K562 (cell line): ENCODE results near the gene GMEB2. TPM values are rescaled to one million over a fixed set of nuclear protein-coding genes. Genes with fewer than 3 reads are reported as not detected.

Experiments
- ATAC-seq: fragments of 200-7000 bp; cut with Tn5 transposase; 3 replicates; pipeline ENCODE4 v1.9.1; 2020; ENCODE audit warnings: moderate library complexity
- BruUV-seq: library from RNA; stranded (reverse); fragments of 400-500 nt; replicated peaks from 2 replicates; lab custom pipeline; 2021; lab: Mats Ljungman, UMichigan
- CTCF ChIA-PET: fragments of 300-600 bp; formaldehyde crosslinking; extraction: SDS; loops from one replicate; lab custom pipeline; 2021; ENCODE audit warnings: low intra/inter-chr PET ratio; lab: Yijun Ruan, JAX
- POLR2A ChIA-PET: fragments of 300-600, 350-650 bp; sonication (Branson Sonifier 250); formaldehyde crosslinking; extraction: SDS; loops from one replicate; lab custom pipeline; 2021; ENCODE audit warnings: antibody characterized with exemption, inconsistent platforms; lab: Yijun Ruan, JAX
- DNase-seq, 4 experiments: peaks; one replicate each; pipeline versions ENCODE4 v3.0.0 to v3.0.0-alpha.2; 2011 to 2018; ENCODE audit warnings: low spot score in 3 of 4, mixed read lengths in 3 of 4; ENCODE audit errors: extremely low read depth in 1 of 4
- FAIRE-seq: peaks from 2 replicates; lab custom pipeline; 2011; peaks lifted over from hg19 to GRCh38; lab: Jason Lieb, UNC
- H2AFZ ChIP-seq: 2 replicates; pipeline ENCODE4 v1.6.0; 2011; ENCODE audit warnings: low read depth, low read length, control low read depth, inconsistent platforms
- H3K27ac ChIP-seq: fragments of 200-600 bp; 3 replicates; pipeline ENCODE4 v1.8.0; 2011; ENCODE audit warnings: low read depth, mild to moderate bottlenecking, control low read depth, inconsistent platforms, low read length, moderate library complexity, mixed read lengths; ENCODE audit errors: extremely low read depth
- H3K27me3 ChIP-seq, 2 experiments: fragments of 300-600 bp in 1 of 2; 2 replicates in 1 of 2; 3 replicates in 1 of 2; pipeline versions ENCODE4 v1.6.0 to v1.8.0; 2011; ENCODE audit warnings: inconsistent platforms in 2 of 2, low read length in 2 of 2, mild to moderate bottlenecking in 1 of 2, mixed read lengths in 1 of 2, moderate library complexity in 1 of 2; ENCODE audit not compliant: control insufficient read depth in 2 of 2, insufficient read depth in 2 of 2
- H3K36me3 ChIP-seq: fragments of 300-600 bp; 3 replicates; pipeline ENCODE4 v1.8.0; 2011; ENCODE audit warnings: mild to moderate bottlenecking, low read length, inconsistent platforms; ENCODE audit not compliant: control insufficient read depth, insufficient read depth
- H3K4me1 ChIP-seq, 2 experiments: fragments of 200-600 bp in 1 of 2; replicated peaks in 1 of 2; 2 replicates in 1 of 2; 3 replicates in 1 of 2; pipeline versions ENCODE4 v1.5.1 to v1.8.0; 2011; ENCODE audit warnings: inconsistent platforms in 2 of 2, low read length in 2 of 2, mild to moderate bottlenecking in 1 of 2, mixed read lengths in 1 of 2, moderate library complexity in 1 of 2; ENCODE audit not compliant: control insufficient read depth in 2 of 2, insufficient read depth in 2 of 2
- H3K4me2 ChIP-seq: 2 replicates; pipeline ENCODE4 v1.6.1; 2011; ENCODE audit warnings: low read length, control low read depth, inconsistent platforms, mixed read lengths; ENCODE audit not compliant: insufficient read depth
- H3K4me3 ChIP-seq: fragments of 200-600 bp; sonication (generic), shearing (Covaris generic); 2 replicates; pipeline ENCODE4 v1.5.1; 2016; ENCODE audit warnings: control low read depth, inconsistent platforms
- H3K79me2 ChIP-seq: fragments of 200-600 bp; 3 replicates; pipeline ENCODE4 v1.8.0; 2011; ENCODE audit warnings: low read length, inconsistent platforms; ENCODE audit not compliant: control insufficient read depth, insufficient read depth
- H3K9ac ChIP-seq, 2 experiments: 2 replicates each; pipeline versions ENCODE4 v1.6.0 to v1.6.1; 2011; ENCODE audit warnings: low read depth in 2 of 2, low read length in 2 of 2, control low read depth in 1 of 2, inconsistent platforms in 1 of 2, mild to moderate bottlenecking in 1 of 2, mixed read lengths in 1 of 2; ENCODE audit not compliant: insufficient read depth in 1 of 2
- H3K9me1 ChIP-seq: one replicate; pipeline ENCODE4 v1.6.0; 2011; ENCODE audit warnings: inconsistent platforms, mild to moderate bottlenecking, low read length, moderate library complexity; ENCODE audit not compliant: control insufficient read depth, insufficient read depth
- H3K9me3 ChIP-seq: replicated peaks from 2 replicates; pipeline ENCODE4 v1.5.1; 2011; ENCODE audit warnings: low read depth, low read length, inconsistent platforms; ENCODE audit not compliant: control insufficient read depth, insufficient read depth
- H4K20me1 ChIP-seq: replicated peaks from 2 replicates; pipeline ENCODE4 v1.6.1; 2011; ENCODE audit warnings: low read length, inconsistent platforms, mixed read lengths; ENCODE audit not compliant: control insufficient read depth, insufficient read depth
- CTBP1 ChIP-seq: fragments of 450-650 bp; IDR thresholded peaks from 2 replicates; pipeline ENCODE4 v1.6.1; 2016; ENCODE audit warnings: borderline replicate concordance
- ETV6 ChIP-seq, 3 experiments: fragments of 150-350 bp in 1 of 3; sonication (generic) in 1 of 3; formaldehyde crosslinking in 1 of 3; IDR thresholded peaks; 2 replicates each; pipeline versions ENCODE4 v1.6.1 to v1.8.0; 2014 to 2022; ENCODE audit warnings: borderline replicate concordance in 2 of 3, low read depth in 2 of 3, antibody characterized with exemption in 1 of 3, low read length in 1 of 3, mild to moderate bottlenecking in 1 of 3, missing genetic modification reagents in 1 of 3
- MEF2D ChIP-seq: conservative IDR thresholded peaks from 2 replicates; pipeline ENCODE4 v1.6.1; 2016; ENCODE audit warnings: low read depth, missing genetic modification characterization, missing compliant biosample characterization
- NCOR1 ChIP-seq: fragments of 450-650 bp; IDR thresholded peaks from 2 replicates; pipeline ENCODE4 v1.6.1; 2016; ENCODE audit warnings: mild to moderate bottlenecking, moderate library complexity
- POLR2G ChIP-seq: fragments of 200-400 bp; formaldehyde crosslinking; IDR thresholded peaks from 2 replicates; pipeline ENCODE4 v1.6.1; 2017; ENCODE audit warnings: low read depth, mild to moderate bottlenecking, antibody characterized with exemption, low read length, moderate library complexity
- WGBS: fragments of 100-300 bp; shearing (Covaris generic); methylation state at CpG from one replicate; pipeline ENCODE4 v1.1.6; 2016; ENCODE audit warnings: low coverage, mixed read lengths; ENCODE audit not compliant: insufficient coverage; ENCODE audit errors: missing lambda C conversion rate; 5-methylcytosine and 5-hydroxymethylcytosine counted together
- in situ Hi-C: fragments of 300-500 bp; cut with MboI; formaldehyde crosslinking; loops from 4 replicates; pipeline ENCODE4 v1.15.0; 2018; ENCODE audit warnings: inconsistent platforms, mixed read lengths
- intact Hi-C: fragments of 100-400 bp; cut with micrococcal nuclease; formaldehyde crosslinking; loops from 2 replicates; pipeline ENCODE4 v1.14.2; 2022
- polyA plus RNA-seq, 8 experiments: library from polyadenylated mRNA; depleted of rRNA in 4 of 8; stranded (reverse) in 5 of 8; unstranded in 3 of 8; fragments of >200 nt; fragmentation: Nextera tagmentation in 2 of 8; fragmentation: Illumina TruSeq in 1 of 8; extraction: Ambion mirVana in 2 of 8; extraction: Trizol in 1 of 8; gene quantifications; 2 replicates each; pipeline versions ENCODE4 v1.2.1 to v1.2.3, GENCODE V29; 2011 to 2014; ENCODE audit warnings: inconsistent platforms in 1 of 8, missing spikeins in 1 of 8
- total RNA-seq, 7 experiments: library from RNA; depleted of rRNA in 6 of 7; stranded (reverse); fragments of >200 nt in 6 of 7; fragmentation: Illumina TruSeq in 2 of 7; extraction: Trizol in 2 of 7; gene quantifications; 2 replicates each; pipeline versions ENCODE4 v1.2.1 to v1.2.3, GENCODE V29; 2011 to 2021; ENCODE audit warnings: low replicate concordance in 1 of 7
- TF ChIP-seq, protein P1 (sequence below): fragments of 250-450 bp; sonication (Bioruptor Pico); IDR thresholded peaks from 2 replicates; pipeline ENCODE4 v1.4.0; 2020; ENCODE audit warnings: borderline replicate concordance
- TF ChIP-seq, protein P2 (sequence below): sonication (generic); formaldehyde crosslinking; IDR thresholded peaks from 2 replicates; pipeline ENCODE4 v1.8.1; 2023; ENCODE audit warnings: mild to moderate bottlenecking, missing genetic modification reagents

The GMEB2 gene
- total and polyA plus RNA-seq, 9 of the 15 experiments (the other 6 are each of a cell fraction or from before 2014, with no cell fraction given): 0.03 to 13.9 (median 6.3) TPM

- TF ChIP-seq, protein P1, sequence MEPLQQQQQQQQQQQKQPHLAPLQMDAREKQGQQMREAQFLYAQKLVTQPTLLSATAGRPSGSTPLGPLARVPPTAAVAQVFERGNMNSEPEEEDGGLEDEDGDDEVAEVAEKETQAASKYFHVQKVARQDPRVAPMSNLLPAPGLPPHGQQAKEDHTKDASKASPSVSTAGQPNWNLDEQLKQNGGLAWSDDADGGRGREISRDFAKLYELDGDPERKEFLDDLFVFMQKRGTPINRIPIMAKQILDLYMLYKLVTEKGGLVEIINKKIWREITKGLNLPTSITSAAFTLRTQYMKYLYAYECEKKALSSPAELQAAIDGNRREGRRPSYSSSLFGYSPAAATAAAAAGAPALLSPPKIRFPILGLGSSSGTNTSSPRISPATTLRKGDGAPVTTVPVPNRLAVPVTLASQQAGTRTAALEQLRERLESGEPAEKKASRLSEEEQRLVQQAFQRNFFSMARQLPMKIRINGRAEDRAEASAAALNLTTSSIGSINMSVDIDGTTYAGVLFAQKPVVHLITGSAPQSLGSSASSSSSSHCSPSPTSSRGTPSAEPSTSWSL (CRISPR knock-in tag): no peak
- TF ChIP-seq CTBP1: no peak
- TF ChIP-seq MEF2D (tag): no peak
- TF ChIP-seq ETV6 (IDR thresholded peaks at IDR 0.05; ENCODE audit: borderline replicate concordance in 1 of 2, low read depth in 2 of 2, low read length in 1 of 2): no peak
- no peak for TF ChIP-seq ETV6 (CRISPR knock-in tag; IDR thresholded peaks at IDR 0.05; ENCODE audit: borderline replicate concordance)
These were observed 27.4 kb downstream of the GMEB2 start (continued) for GRCh38 chr20:63599396-63600050.

GRCh38 chr20:63598479-63599395 lies 28.2 kb downstream of the GMEB2 start:
- no TSS peak for BruUV-seq
- in situ Hi-C loops (no loop called here), intact Hi-C loops (no loop called here)
- Histone ChIP-seq H3K4me1 (peaks cover 0 to 10% of the 10 kb centered on the region in 2 experiments; a peak in 2 of 5 replicates), H3K9me3 (no peaks in the 10 kb centered on the region), H3K27ac (no peak overlapping the region), H3K36me3 (peaks cover 47% of the 10 kb centered on the region; the same call in 2 of the 3 replicates), H2AFZ (no peak overlapping the region), H4K20me1 (no peaks in the 10 kb centered on the region), H3K4me3 (no peak overlapping the region), H3K27me3 (no peaks in the 10 kb centered on the region), H3K9me1 (peaks cover 9% of the 10 kb centered on the region), H3K4me2 (no peak overlapping the region), H3K9ac (peak overlapping the region in 1 of 2 experiments; percentile 54; a peak in 1 of 4 replicates), H3K79me2 (no peaks in the 10 kb centered on the region)
- FAIRE-seq: no peak
- WGBS: 76% methylated on average over 27 of the region's 33 CpGs
- CTCF ChIA-PET: no interaction called here
- DNase-seq: no peak
- ATAC-seq: no peak
- POLR2A ChIA-PET: interaction anchor here (0.8 to 1.5 kb wide), 5 partner anchors 10 to 28 kb away, joined by 3 to 4 read pairs (median 3); partner anchors contain the start of gene GMEB2
- TF ChIP-seq NCOR1: no peak
- TF ChIP-seq, protein P2, sequence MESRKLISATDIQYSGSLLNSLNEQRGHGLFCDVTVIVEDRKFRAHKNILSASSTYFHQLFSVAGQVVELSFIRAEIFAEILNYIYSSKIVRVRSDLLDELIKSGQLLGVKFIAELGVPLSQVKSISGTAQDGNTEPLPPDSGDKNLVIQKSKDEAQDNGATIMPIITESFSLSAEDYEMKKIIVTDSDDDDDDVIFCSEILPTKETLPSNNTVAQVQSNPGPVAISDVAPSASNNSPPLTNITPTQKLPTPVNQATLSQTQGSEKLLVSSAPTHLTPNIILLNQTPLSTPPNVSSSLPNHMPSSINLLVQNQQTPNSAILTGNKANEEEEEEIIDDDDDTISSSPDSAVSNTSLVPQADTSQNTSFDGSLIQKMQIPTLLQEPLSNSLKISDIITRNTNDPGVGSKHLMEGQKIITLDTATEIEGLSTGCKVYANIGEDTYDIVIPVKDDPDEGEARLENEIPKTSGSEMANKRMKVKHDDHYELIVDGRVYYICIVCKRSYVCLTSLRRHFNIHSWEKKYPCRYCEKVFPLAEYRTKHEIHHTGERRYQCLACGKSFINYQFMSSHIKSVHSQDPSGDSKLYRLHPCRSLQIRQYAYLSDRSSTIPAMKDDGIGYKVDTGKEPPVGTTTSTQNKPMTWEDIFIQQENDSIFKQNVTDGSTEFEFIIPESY (CRISPR knock-in tag): 0 out of 2 replicates have a peak, but pooled peaks have one; percentile 17
- 0 out of 2 replicates have a peak, but pooled peaks have one; percentile 47 for TF ChIP-seq POLR2G
